NCI-H2196 treated with DMSO at 0.1 percent for 48 hours (cell line): ENCODE results near the gene NQO2.
"Not testable (repeated sequence)": the region's sequence is repeated elsewhere in the genome, so short reads cannot be mapped to it uniquely, and the experiment has no call there.

Experiments used
- DNase-seq: peaks from one replicate; lab custom pipeline; 2025; ENCODE audit not compliant: unreplicated experiment; lab: John Stamatoyannopoulos, UW

NQO2 gene

GRCh38 chr6:2988426-2989331, 11.0 kb upstream of the NQO2 start:
- peak; percentile 76 for DNase-seq

- DNase-seq = peak; percentile 89
Measured at GRCh38 chr6:2989332-2990247, 10.1 kb upstream of the NQO2 start.

GRCh38 chr6:2990248-2990931, 9.3 kb upstream of the NQO2 start:
- no peak for DNase-seq

- DNase-seq = no peak
Measured at GRCh38 chr6:2990932-2991506, 8.7 kb upstream of the NQO2 start.

GRCh38 chr6:2992330-2992979, 7.2 kb upstream of the NQO2 start:
- DNase-seq = no peak

GRCh38 chr6:2993755-2994317, 5.9 kb upstream of the NQO2 start:
- DNase-seq = no peak

- DNase-seq = not testable (repeated sequence)
Measured at GRCh38 chr6:2998249-2998997, 1.3 kb upstream of the NQO2 start.

GRCh38 chr6:2998998-2999617, 586 bp upstream of the NQO2 start:
- no peak for DNase-seq

GRCh38 chr6:3001146-3001772, 1.6 kb downstream of the NQO2 start:
- no peak for DNase-seq

- no peak for DNase-seq
Measured at GRCh38 chr6:3001773-3002293, 2.1 kb downstream of the NQO2 start.

- not testable (repeated sequence) for DNase-seq
Measured at GRCh38 chr6:3003226-3003625, 3.5 kb downstream of the NQO2 start.

GRCh38 chr6:3005077-3005476, 5.4 kb downstream of the NQO2 start:
- DNase-seq = no peak

- DNase-seq = no peak
Measured at GRCh38 chr6:3005874-3006273, 6.2 kb downstream of the NQO2 start.

- DNase-seq = no peak
Measured at GRCh38 chr6:3006476-3006875, 6.8 kb downstream of the NQO2 start.

GRCh38 chr6:3007571-3007970, 7.9 kb downstream of the NQO2 start:
- DNase-seq = no peak

- not testable (repeated sequence) for DNase-seq
Measured at GRCh38 chr6:3008712-3009265, 9.1 kb downstream of the NQO2 start.

GRCh38 chr6:3009930-3010329, 10.2 kb downstream of the NQO2 start:
- no peak for DNase-seq

GRCh38 chr6:3011158-3011557, 11.5 kb downstream of the NQO2 start:
- no peak for DNase-seq
